GM13976 (cell line): ENCODE data around the gene ABCB6.

Experiments
- DNase-seq: peaks from one replicate; pipeline ENCODE4 v3.0.0; 2012; ENCODE audit warnings: low spot score
- in situ Hi-C: fragments of 300-500 bp; cut with MboI; formaldehyde crosslinking; loops from one replicate; pipeline ENCODE4 v1.12.0; 2022; ENCODE audit warnings: low sequenced_read_pairs, mixed read lengths, inconsistent platforms; ENCODE audit not compliant: unreplicated experiment
- TF ChIP-seq, protein P1 (sequence below): IDR thresholded peaks from 2 replicates; pipeline ENCODE4 v1.5.1; 2012; ENCODE audit warnings: borderline replicate concordance, mild to moderate bottlenecking; ENCODE audit not compliant: insufficient read depth; ENCODE audit errors: extremely low read depth, missing control alignments, control extremely low read depth

The ABCB6 gene

GRCh38 chr2:219182331-219183150 lies 36.2 kb downstream of the ABCB6 start:
- in situ Hi-C loops: no loop called here
- TF ChIP-seq, protein P1, sequence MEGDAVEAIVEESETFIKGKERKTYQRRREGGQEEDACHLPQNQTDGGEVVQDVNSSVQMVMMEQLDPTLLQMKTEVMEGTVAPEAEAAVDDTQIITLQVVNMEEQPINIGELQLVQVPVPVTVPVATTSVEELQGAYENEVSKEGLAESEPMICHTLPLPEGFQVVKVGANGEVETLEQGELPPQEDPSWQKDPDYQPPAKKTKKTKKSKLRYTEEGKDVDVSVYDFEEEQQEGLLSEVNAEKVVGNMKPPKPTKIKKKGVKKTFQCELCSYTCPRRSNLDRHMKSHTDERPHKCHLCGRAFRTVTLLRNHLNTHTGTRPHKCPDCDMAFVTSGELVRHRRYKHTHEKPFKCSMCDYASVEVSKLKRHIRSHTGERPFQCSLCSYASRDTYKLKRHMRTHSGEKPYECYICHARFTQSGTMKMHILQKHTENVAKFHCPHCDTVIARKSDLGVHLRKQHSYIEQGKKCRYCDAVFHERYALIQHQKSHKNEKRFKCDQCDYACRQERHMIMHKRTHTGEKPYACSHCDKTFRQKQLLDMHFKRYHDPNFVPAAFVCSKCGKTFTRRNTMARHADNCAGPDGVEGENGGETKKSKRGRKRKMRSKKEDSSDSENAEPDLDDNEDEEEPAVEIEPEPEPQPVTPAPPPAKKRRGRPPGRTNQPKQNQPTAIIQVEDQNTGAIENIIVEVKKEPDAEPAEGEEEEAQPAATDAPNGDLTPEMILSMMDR: no peak
- no peak for DNase-seq

- TF ChIP-seq, protein P1: no peak
- DNase-seq: no peak
- in situ Hi-C loops: no loop called here
Measured at GRCh38 chr2:219181531-219181930, 37.2 kb downstream of the ABCB6 start.

DNA sequence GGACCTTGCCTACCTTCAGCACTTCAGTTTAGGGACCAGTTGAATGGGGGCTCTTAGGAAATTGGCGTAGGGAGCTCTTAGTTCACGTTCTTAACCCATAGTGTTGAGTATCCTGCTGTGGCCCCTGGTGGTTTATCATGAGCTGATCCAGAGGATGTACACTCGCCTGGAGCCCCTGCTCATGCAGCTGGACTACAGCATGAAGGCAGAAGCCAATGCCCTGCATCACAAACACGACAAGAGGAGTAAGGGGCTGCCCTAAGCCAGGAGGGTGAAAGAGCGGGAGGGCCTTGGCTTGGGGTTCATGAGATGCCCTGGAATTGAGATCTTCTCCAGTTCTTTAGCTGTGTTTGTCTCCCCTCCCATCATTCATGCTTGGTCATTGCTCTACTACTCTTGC lies 37.8 kb downstream of the ABCB6 start:
- TF ChIP-seq, protein P1: no peak
- no peak for DNase-seq
- in situ Hi-C loops: no loop called here

DNA sequence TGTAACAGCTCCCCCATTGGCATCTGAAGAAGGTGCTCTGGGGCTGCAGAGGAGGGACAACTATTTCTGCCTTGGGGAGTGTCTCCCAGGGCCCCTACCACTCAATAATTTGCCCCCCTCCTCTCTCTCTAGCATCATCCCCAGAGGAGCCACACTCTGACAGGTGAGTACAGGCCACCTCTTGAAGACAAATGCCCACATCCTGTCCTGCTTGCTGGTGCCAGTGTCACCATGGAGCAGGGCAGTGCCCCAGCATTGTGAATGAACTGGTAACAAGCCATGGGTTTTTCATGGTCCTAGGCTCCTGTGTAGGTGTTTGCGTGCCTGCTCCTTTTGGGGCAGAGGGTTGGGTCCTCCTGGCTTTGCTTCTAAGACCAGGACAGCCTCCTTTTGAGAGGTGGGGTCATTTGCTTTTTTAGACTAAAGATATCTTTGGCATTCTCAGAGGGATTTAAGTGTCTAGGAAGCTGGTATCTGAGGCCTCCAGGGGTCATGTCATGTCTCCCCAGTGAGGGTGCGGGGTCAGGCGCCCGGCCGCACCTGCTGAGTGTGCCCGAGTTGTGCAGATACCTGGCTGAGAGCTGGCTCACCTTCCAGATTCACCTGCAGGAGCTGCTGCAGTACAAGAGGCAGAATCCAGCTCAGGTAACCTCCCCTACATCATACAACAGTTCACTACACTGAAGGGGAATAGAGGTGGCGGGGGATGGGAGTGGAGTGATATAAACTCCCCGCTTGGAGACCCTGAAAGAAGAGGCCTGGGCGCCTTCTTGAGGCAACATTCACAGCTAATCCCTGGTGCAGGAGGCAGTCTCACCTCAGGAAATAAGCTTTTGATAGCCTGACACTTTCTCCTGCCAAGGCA lies 38.9 kb downstream of the ABCB6 start:
- TF ChIP-seq, protein P1: no peak
- no peak for DNase-seq
- in situ Hi-C loops: no loop called here

DNA sequence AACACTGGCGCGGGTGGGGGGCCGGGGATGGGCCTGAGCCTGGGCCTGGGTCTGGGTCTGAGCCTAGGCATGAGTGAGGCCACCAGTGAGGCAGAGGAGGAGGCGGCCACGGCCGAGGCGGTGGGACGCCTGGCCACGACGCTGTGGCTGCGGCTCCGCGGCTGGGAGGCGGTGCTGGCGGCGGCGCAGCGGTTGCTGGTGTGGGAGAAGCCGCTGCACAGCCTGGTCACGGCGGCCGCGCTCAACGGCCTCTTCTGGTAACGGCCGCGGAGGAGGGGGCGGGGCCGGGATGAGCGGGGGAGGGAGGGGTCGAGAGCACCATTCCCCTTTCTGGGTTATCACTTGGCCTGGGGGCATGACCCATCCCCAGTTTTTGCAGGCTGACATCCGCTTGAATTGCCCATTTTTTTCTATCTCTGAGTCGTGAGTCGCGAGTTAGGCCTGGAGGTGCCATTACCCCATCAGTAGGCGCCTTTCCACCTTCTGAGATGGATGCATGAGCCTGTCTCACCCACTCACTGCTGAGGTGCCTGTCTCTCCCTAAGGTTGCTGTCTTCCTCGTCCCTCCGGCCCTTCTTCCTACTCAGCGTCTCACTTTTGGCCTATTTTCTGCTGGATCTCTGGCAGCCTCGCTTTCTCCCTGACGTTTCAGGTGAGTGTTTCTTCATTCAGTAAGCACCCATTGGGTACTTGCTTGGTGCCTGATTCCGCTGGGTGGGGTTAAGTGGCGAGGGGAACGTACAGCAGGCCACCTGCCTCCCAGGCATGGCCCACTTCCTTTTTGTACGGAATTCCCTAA lies 40.2 kb downstream of the ABCB6 start:
- in situ Hi-C loops: no loop called here
- TF ChIP-seq, protein P1: peak; percentile 6
- peak; percentile 60 for DNase-seq
